ENCODE measurements around the gene KMT2D. TPM values are rescaled to one million over a fixed set of nuclear protein-coding genes. Genes with fewer than 3 reads are reported as not detected.

KMT2D gene
- total and polyA plus RNA-seq, 10 of the 15 experiments (the other 5 are each of a cell fraction or from before 2014, with no cell fraction given): 0.51 to 71.5 (median 10.4) TPM

DNA sequence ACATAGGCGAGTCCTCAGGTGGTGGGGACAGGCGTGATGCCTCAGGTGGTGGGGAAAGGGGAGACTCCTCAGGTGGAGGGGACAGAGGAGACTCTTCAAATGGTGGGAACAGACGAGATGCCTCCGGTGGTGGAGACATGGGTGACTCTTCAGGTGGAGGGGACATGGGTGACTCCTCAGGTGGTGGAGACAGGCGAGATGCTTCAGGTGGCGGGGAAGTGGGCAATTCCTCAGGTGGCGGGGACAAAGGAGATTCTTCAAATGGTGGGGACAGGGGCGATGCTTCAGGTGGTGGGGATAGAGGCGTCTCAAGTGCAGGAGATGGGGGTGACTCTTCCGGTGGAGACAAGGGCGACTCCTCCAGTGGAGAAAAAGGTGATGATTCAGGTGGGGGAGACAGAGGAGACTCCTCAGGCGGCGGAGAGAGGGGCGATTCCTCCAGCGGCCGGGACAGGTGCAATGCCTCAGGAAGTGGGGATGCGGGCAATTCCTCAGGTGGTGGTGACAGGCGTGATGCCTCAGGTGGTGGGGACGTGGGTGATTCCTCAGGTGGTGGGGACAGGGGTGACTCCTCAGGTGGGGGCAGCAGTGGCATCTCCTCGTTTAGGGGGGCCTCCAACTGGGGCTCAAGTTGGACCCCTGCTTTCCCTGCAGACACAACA, 8.7 kb downstream of the KMT2D start:
- FAIRE-seq (no peak), DNase-seq (ENCODE audit: low read depth, low spot score) (no peak), ATAC-seq (no peak)
- intact Hi-C loops (cut with micrococcal nuclease; ENCODE audit: unreplicated experiment) (no loop called here), in situ Hi-C loops (cut with MboI) (no loop called here)
- H2AFZ ChIP-seq (ENCODE audit: control insufficient read depth, low read depth, low read length): no peak overlapping the region
- H3K9ac ChIP-seq (ENCODE audit: control insufficient read depth, insufficient read depth, low read length): no peak overlapping the region
- H3K4me3 ChIP-seq: no peak overlapping the region
- peaks cover 28% of the 10 kb centered on the region for H3K79me2 ChIP-seq (ENCODE audit: control insufficient read depth, insufficient read depth, low read length)
- no peaks in the 10 kb centered on the region for H3K9me3 ChIP-seq (replicated peaks; ENCODE audit: control insufficient read depth, insufficient read depth, low read length)
- peaks cover 21% of the 10 kb centered on the region for H4K20me1 ChIP-seq (ENCODE audit: control insufficient read depth, insufficient read depth)
- SMC1A ChIA-PET (ENCODE audit: uncharacterized antibody, unreplicated experiment): no interaction called here
- CTCF ChIA-PET: no interaction called here
- peaks cover 42 to 66% of the 10 kb centered on the region in 2 experiments for H3K36me3 ChIP-seq (ENCODE audit: control insufficient read depth in 2 of 2, insufficient read depth in 2 of 2, low read length in 1 of 2)
- RAD21 ChIA-PET (ENCODE audit: unreplicated experiment): no interaction called here
- H3K27me3 ChIP-seq (replicated peaks in 1 of 2; ENCODE audit: control insufficient read depth in 2 of 2, insufficient read depth in 2 of 2, low read length in 1 of 2): no peaks in the 10 kb centered on the region
- POLR2A ChIA-PET: no interaction called here
- H3K4me1 ChIP-seq (ENCODE audit: control insufficient read depth, insufficient read depth, low read length): peaks cover 6% of the 10 kb centered on the region; the same call in 1 of the 2 replicates
- H3K27ac ChIP-seq (ENCODE audit: control insufficient read depth, insufficient read depth): no peak overlapping the region
- 90% methylated on average over 20 of the region's 20 CpGs for WGBS (ENCODE audit: insufficient coverage, insufficient replicate concordance, low lambda C conversion rate, missing lambda C conversion rate)
- no TSS peak for BruUV-seq (replicated peaks)
- H3K4me2 ChIP-seq (ENCODE audit: control insufficient read depth, insufficient read depth): no peak overlapping the region
- TF ChIP-seq, protein P1, sequence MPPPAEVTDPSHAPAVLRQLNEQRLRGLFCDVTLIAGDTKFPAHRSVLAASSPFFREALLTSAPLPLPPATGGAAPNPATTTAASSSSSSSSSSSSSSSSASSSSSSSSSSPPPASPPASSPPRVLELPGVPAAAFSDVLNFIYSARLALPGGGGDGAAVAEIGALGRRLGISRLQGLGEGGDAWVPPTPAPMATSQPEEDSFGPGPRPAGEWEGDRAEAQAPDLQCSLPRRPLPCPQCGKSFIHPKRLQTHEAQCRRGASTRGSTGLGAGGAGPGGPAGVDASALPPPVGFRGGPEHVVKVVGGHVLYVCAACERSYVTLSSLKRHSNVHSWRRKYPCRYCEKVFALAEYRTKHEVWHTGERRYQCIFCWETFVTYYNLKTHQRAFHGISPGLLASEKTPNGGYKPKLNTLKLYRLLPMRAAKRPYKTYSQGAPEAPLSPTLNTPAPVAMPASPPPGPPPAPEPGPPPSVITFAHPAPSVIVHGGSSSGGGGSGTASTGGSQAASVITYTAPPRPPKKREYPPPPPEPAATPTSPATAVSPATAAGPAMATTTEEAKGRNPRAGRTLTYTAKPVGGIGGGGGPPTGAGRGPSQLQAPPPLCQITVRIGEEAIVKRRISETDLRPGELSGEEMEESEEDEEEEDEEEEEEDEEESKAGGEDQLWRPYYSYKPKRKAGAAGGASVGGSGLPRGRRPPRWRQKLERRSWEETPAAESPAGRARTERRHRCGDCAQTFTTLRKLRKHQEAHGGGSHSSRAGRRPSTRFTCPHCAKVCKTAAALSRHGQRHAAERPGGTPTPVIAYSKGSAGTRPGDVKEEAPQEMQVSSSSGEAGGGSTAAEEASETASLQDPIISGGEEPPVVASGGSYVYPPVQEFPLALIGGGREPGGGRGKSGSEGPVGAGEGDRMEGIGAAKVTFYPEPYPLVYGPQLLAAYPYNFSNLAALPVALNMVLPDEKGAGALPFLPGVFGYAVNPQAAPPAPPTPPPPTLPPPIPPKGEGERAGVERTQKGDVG (CRISPR knock-in tag; IDR thresholded peaks at IDR 0.05): no peak
- TF ChIP-seq, protein P2, sequence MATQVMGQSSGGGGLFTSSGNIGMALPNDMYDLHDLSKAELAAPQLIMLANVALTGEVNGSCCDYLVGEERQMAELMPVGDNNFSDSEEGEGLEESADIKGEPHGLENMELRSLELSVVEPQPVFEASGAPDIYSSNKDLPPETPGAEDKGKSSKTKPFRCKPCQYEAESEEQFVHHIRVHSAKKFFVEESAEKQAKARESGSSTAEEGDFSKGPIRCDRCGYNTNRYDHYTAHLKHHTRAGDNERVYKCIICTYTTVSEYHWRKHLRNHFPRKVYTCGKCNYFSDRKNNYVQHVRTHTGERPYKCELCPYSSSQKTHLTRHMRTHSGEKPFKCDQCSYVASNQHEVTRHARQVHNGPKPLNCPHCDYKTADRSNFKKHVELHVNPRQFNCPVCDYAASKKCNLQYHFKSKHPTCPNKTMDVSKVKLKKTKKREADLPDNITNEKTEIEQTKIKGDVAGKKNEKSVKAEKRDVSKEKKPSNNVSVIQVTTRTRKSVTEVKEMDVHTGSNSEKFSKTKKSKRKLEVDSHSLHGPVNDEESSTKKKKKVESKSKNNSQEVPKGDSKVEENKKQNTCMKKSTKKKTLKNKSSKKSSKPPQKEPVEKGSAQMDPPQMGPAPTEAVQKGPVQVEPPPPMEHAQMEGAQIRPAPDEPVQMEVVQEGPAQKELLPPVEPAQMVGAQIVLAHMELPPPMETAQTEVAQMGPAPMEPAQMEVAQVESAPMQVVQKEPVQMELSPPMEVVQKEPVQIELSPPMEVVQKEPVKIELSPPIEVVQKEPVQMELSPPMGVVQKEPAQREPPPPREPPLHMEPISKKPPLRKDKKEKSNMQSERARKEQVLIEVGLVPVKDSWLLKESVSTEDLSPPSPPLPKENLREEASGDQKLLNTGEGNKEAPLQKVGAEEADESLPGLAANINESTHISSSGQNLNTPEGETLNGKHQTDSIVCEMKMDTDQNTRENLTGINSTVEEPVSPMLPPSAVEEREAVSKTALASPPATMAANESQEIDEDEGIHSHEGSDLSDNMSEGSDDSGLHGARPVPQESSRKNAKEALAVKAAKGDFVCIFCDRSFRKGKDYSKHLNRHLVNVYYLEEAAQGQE (IDR thresholded peaks at IDR 0.05; ENCODE audit: low read depth, low read length): no peak
- TF ChIP-seq MEF2A (IDR thresholded peaks at IDR 0.05; ENCODE audit: insufficient read depth, low read depth, low read length) (no peak), ZSCAN29 (IDR thresholded peaks at IDR 0.05) (no peak), NR2F1 (conservative IDR thresholded peaks at IDR 0.05) (no peak), IKZF1 (conservative IDR thresholded peaks at IDR 0.05) (no peak), FOXK2 (IDR thresholded peaks at IDR 0.05) (no peak), CREM (IDR thresholded peaks at IDR 0.05; ENCODE audit: low read depth) (no peak), CHD4 (IDR thresholded peaks at IDR 0.05) (no peak), ZNF384 (IDR thresholded peaks at IDR 0.05; ENCODE audit: borderline replicate concordance, low read depth, low read length) (no peak), TBL1XR1 (IDR thresholded peaks at IDR 0.05; ENCODE audit: low read depth, low read length) (no peak)
- TF ChIP-seq, protein P3, sequence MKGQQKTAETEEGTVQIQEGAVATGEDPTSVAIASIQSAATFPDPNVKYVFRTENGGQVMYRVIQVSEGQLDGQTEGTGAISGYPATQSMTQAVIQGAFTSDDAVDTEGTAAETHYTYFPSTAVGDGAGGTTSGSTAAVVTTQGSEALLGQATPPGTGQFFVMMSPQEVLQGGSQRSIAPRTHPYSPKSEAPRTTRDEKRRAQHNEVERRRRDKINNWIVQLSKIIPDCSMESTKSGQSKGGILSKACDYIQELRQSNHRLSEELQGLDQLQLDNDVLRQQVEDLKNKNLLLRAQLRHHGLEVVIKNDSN (IDR thresholded peaks at IDR 0.05; ENCODE audit: borderline replicate concordance, extremely low read length, insufficient read depth, low read depth, low read length): no peak
- TF ChIP-seq, protein P4, sequence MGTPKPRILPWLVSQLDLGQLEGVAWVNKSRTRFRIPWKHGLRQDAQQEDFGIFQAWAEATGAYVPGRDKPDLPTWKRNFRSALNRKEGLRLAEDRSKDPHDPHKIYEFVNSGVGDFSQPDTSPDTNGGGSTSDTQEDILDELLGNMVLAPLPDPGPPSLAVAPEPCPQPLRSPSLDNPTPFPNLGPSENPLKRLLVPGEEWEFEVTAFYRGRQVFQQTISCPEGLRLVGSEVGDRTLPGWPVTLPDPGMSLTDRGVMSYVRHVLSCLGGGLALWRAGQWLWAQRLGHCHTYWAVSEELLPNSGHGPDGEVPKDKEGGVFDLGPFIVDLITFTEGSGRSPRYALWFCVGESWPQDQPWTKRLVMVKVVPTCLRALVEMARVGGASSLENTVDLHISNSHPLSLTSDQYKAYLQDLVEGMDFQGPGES (IDR thresholded peaks at IDR 0.05): no peak

Measured in GM12878 (cell line).